Prostate gland (tissue), 2 donors: Measurements from ENCODE around the gene USP24.

Source experiments
- POLR2AphosphoS5 ChIP-seq: sonication (generic); formaldehyde crosslinking; IDR thresholded peaks from one replicate; pipeline ENCODE4 v1.6.1; 2017; ENCODE audit warnings: antibody characterized with exemption
- TF ChIP-seq, protein P1 (sequence below), 4 experiments: fragments of 200-600 bp in 2 of 4; fragments of 450-650 bp in 2 of 4; sonication (generic) in 2 of 4; IDR thresholded peaks; 1 replicate in 3 of 4; 2 replicates in 1 of 4; pipeline ENCODE4 v1.5.1; 2016 to 2019; ENCODE audit warnings: antibody characterized with exemption in 4 of 4, mild to moderate bottlenecking in 2 of 4, moderate library complexity in 2 of 4

- no peak for TF ChIP-seq POLR2AphosphoS5
- TF ChIP-seq, protein P1, sequence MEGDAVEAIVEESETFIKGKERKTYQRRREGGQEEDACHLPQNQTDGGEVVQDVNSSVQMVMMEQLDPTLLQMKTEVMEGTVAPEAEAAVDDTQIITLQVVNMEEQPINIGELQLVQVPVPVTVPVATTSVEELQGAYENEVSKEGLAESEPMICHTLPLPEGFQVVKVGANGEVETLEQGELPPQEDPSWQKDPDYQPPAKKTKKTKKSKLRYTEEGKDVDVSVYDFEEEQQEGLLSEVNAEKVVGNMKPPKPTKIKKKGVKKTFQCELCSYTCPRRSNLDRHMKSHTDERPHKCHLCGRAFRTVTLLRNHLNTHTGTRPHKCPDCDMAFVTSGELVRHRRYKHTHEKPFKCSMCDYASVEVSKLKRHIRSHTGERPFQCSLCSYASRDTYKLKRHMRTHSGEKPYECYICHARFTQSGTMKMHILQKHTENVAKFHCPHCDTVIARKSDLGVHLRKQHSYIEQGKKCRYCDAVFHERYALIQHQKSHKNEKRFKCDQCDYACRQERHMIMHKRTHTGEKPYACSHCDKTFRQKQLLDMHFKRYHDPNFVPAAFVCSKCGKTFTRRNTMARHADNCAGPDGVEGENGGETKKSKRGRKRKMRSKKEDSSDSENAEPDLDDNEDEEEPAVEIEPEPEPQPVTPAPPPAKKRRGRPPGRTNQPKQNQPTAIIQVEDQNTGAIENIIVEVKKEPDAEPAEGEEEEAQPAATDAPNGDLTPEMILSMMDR (IDR thresholded peaks at IDR 0.05) = no peak
Measured at GRCh38 chr1:55200667-55201066, 14.5 kb downstream of the USP24 start.
